Activated T-cell treated with anti-CD3 and anti-CD28 coated beads, Interleukin-2, amount 50 U/mL, for 24 hours (primary cell): ENCODE measurements around the gene TASOR2.

Source experiments
- DNase-seq: peaks from one replicate; pipeline ENCODE4 v3.0.0-alpha.2; 2020
- H3K27ac Mint-ChIP-seq: 2 replicates; pipeline ENCODE4 v1.8.0; 2020; ENCODE audit warnings: mild to moderate bottlenecking, mixed read lengths
- H3K27me3 Mint-ChIP-seq: 2 replicates; pipeline ENCODE4 v1.8.0; 2020; ENCODE audit warnings: mixed read lengths
- H3K36me3 Mint-ChIP-seq: 2 replicates; pipeline ENCODE4 v1.8.0; 2020; ENCODE audit warnings: low read depth, mixed read lengths
- H3K4me1 Mint-ChIP-seq: 2 replicates; pipeline ENCODE4 v1.8.0; 2020; ENCODE audit warnings: low read depth, mixed read lengths
- H3K4me3 Mint-ChIP-seq: 2 replicates; pipeline ENCODE4 v1.8.0; 2020; ENCODE audit warnings: mild to moderate bottlenecking, moderate library complexity, mixed read lengths
- H3K9me3 Mint-ChIP-seq: 2 replicates; pipeline ENCODE4 v1.8.0; 2020; ENCODE audit warnings: mixed read lengths

The TASOR2 gene

GRCh38 chr10:5732141-5732540 is 47.5 kb downstream of the TASOR2 start:
- no peaks in the 10 kb centered on the region for H3K27me3 Mint-ChIP-seq
- peaks cover 94% of the 10 kb centered on the region for H3K36me3 Mint-ChIP-seq
- no peaks in the 10 kb centered on the region for H3K9me3 Mint-ChIP-seq

More at GRCh38 chr10:5732141-5732540, 47.5 kb downstream of the TASOR2 start:
- H3K4me1 Mint-ChIP-seq = peaks cover 31% of the 10 kb centered on the region
- peak overlapping the region; percentile 63 for H3K27ac Mint-ChIP-seq
- no peak overlapping the region for H3K4me3 Mint-ChIP-seq
- DNase-seq = no peak
